ENCODE results near the gene LRCH1.

DNA sequence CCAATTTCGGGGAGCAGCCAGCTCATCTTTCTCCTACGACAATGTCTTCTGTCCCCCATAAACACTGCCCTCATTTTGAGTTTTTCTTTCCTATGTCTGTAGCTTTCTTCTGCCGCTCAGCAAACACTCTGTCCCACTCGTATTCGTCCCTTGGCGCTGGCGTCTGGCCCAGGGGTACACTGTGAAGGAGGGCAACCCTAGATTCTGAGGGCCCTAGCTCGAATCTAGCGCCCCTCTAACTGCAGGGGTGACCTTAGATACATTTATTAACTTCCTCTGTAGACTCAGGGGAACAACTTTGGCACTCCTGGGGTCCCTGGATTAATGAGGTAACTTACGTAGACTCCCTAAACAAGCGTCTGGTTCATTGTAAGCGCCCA is 677 bp upstream of the LRCH1 start:
- TF ChIP-seq L3MBTL2 (conservative IDR thresholded peaks at IDR 0.05) (no peak), FOXA1 (IDR thresholded peaks at IDR 0.05) (no peak), LEF1 (IDR thresholded peaks at IDR 0.05; ENCODE audit: borderline replicate concordance) (no peak), SUZ12 (IDR thresholded peaks at IDR 0.05) (no peak), CTBP1 (IDR thresholded peaks at IDR 0.05; ENCODE audit: borderline replicate concordance) (no peak)

Measured in HEK293T (cell line).